HEK293 (cell line): ENCODE results near the gene TTC39A.

Experiments
- KLF1 ChIP-seq: fragments of 450-650 bp; formaldehyde crosslinking; IDR thresholded peaks from 2 replicates; pipeline ENCODE4 v1.5.1; 2016; ENCODE audit warnings: missing biosample characterization, missing genetic modification characterization
- ZNF112 ChIP-seq: fragments of 450-650 bp; formaldehyde crosslinking; IDR thresholded peaks from 2 replicates; pipeline ENCODE4 v1.5.0; 2017; ENCODE audit warnings: missing biosample characterization, missing genetic modification characterization
- ZNF146 ChIP-seq: fragments of 450-650 bp; formaldehyde crosslinking; IDR thresholded peaks from 2 replicates; pipeline ENCODE4 v1.5.1; 2016; ENCODE audit warnings: missing biosample characterization, missing genetic modification characterization
- ZNF175 ChIP-seq: fragments of 450-650 bp; formaldehyde crosslinking; IDR thresholded peaks from 2 replicates; pipeline ENCODE4 v1.5.1; 2016; ENCODE audit warnings: missing biosample characterization, missing genetic modification characterization
- ZNF211 ChIP-seq: fragments of 450-650 bp; formaldehyde crosslinking; IDR thresholded peaks from 2 replicates; pipeline ENCODE4 v1.5.1; 2016; ENCODE audit warnings: low read depth, missing biosample characterization, missing genetic modification characterization
- ZNF248 ChIP-seq: fragments of 450-650 bp; formaldehyde crosslinking; IDR thresholded peaks from 2 replicates; pipeline ENCODE4 v1.5.1; 2017; ENCODE audit warnings: missing biosample characterization, missing genetic modification characterization
- ZNF302 ChIP-seq: fragments of 450-650 bp; formaldehyde crosslinking; IDR thresholded peaks from 2 replicates; pipeline ENCODE4 v1.5.1; 2016; ENCODE audit warnings: missing biosample characterization, missing genetic modification characterization, low read depth
- ZNF521 ChIP-seq: fragments of 450-650 bp; formaldehyde crosslinking; IDR thresholded peaks from 2 replicates; pipeline ENCODE4 v1.5.1; 2017; ENCODE audit warnings: missing biosample characterization, mild to moderate bottlenecking, missing genetic modification characterization
- ZNF560 ChIP-seq: fragments of 450-650 bp; formaldehyde crosslinking; IDR thresholded peaks from 2 replicates; pipeline ENCODE4 v1.5.1; 2017; ENCODE audit warnings: missing biosample characterization, missing genetic modification characterization, borderline replicate concordance
- ZNF76 ChIP-seq: fragments of 450-650 bp; formaldehyde crosslinking; IDR thresholded peaks from 2 replicates; pipeline ENCODE4; 2016; ENCODE audit warnings: low read depth, missing biosample characterization, missing genetic modification characterization, borderline replicate concordance
- TF ChIP-seq, protein P1 (sequence below): fragments of 450-650 bp; formaldehyde crosslinking; IDR thresholded peaks from 2 replicates; pipeline ENCODE4 v1.5.1; 2016; ENCODE audit warnings: missing biosample characterization, missing genetic modification characterization, borderline replicate concordance
- TF ChIP-seq, protein P2 (sequence below): fragments of 450-650 bp; formaldehyde crosslinking; IDR thresholded peaks from 2 replicates; pipeline ENCODE4 v1.5.1; 2016; ENCODE audit warnings: missing biosample characterization, missing genetic modification characterization
- TF ChIP-seq, protein P3 (sequence below): fragments of 450-650 bp; formaldehyde crosslinking; conservative IDR thresholded peaks from 2 replicates; pipeline ENCODE4 v1.5.1; 2016; ENCODE audit warnings: low read depth, missing biosample characterization, missing genetic modification characterization
- TF ChIP-seq, protein P4 (sequence below): fragments of 450-650 bp; formaldehyde crosslinking; IDR thresholded peaks from 2 replicates; pipeline ENCODE4 v1.5.1; 2017; ENCODE audit warnings: missing biosample characterization, missing genetic modification characterization
- TF ChIP-seq, protein P5 (sequence below): fragments of 450-650 bp; formaldehyde crosslinking; IDR thresholded peaks from 2 replicates; pipeline ENCODE4 v1.5.1; 2016; ENCODE audit warnings: missing biosample characterization, missing genetic modification characterization, borderline replicate concordance
- TF ChIP-seq, protein P6 (sequence below): fragments of 450-650 bp; formaldehyde crosslinking; IDR thresholded peaks from 2 replicates; pipeline ENCODE4 v1.5.1; 2016; ENCODE audit warnings: missing biosample characterization, missing genetic modification characterization
- TF ChIP-seq, protein P7 (sequence below): fragments of 450-650 bp; formaldehyde crosslinking; IDR thresholded peaks from 2 replicates; pipeline ENCODE4 v1.5.1; 2016; ENCODE audit warnings: missing biosample characterization, missing genetic modification characterization, low read depth

The TTC39A gene

DNA sequence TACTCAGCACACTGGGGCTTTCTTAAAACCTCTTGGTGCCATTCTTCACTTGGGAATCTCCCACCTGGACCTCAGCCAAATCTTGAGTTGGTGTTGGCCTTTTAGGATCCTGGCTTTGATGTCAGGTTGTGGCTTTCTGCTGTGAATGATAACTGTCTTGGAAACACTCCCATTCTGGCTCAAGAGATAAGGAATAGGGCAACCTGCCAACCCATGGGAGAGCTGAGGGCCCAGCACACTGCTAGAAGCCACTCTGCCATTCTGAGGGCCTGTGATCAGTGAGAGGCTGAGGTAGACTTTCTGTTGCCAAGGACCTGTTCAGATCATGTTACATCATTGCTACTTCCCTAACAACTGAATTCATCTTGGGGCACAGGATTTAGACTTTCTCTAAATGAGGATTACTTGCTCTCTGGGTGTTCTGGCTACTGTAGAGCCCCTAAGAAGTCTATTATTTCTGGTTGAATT lies 45.8 kb downstream of the TTC39A start (continued):
- TF ChIP-seq, protein P1, sequence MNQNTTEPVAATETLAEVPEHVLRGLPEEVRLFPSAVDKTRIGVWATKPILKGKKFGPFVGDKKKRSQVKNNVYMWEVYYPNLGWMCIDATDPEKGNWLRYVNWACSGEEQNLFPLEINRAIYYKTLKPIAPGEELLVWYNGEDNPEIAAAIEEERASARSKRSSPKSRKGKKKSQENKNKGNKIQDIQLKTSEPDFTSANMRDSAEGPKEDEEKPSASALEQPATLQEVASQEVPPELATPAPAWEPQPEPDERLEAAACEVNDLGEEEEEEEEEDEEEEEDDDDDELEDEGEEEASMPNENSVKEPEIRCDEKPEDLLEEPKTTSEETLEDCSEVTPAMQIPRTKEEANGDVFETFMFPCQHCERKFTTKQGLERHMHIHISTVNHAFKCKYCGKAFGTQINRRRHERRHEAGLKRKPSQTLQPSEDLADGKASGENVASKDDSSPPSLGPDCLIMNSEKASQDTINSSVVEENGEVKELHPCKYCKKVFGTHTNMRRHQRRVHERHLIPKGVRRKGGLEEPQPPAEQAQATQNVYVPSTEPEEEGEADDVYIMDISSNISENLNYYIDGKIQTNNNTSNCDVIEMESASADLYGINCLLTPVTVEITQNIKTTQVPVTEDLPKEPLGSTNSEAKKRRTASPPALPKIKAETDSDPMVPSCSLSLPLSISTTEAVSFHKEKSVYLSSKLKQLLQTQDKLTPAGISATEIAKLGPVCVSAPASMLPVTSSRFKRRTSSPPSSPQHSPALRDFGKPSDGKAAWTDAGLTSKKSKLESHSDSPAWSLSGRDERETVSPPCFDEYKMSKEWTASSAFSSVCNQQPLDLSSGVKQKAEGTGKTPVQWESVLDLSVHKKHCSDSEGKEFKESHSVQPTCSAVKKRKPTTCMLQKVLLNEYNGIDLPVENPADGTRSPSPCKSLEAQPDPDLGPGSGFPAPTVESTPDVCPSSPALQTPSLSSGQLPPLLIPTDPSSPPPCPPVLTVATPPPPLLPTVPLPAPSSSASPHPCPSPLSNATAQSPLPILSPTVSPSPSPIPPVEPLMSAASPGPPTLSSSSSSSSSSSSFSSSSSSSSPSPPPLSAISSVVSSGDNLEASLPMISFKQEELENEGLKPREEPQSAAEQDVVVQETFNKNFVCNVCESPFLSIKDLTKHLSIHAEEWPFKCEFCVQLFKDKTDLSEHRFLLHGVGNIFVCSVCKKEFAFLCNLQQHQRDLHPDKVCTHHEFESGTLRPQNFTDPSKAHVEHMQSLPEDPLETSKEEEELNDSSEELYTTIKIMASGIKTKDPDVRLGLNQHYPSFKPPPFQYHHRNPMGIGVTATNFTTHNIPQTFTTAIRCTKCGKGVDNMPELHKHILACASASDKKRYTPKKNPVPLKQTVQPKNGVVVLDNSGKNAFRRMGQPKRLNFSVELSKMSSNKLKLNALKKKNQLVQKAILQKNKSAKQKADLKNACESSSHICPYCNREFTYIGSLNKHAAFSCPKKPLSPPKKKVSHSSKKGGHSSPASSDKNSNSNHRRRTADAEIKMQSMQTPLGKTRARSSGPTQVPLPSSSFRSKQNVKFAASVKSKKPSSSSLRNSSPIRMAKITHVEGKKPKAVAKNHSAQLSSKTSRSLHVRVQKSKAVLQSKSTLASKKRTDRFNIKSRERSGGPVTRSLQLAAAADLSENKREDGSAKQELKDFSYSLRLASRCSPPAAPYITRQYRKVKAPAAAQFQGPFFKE (tag by site-specific recombination): no peak
- no peak for TF ChIP-seq KLF1 (tag by site-specific recombination)
- TF ChIP-seq, protein P2, sequence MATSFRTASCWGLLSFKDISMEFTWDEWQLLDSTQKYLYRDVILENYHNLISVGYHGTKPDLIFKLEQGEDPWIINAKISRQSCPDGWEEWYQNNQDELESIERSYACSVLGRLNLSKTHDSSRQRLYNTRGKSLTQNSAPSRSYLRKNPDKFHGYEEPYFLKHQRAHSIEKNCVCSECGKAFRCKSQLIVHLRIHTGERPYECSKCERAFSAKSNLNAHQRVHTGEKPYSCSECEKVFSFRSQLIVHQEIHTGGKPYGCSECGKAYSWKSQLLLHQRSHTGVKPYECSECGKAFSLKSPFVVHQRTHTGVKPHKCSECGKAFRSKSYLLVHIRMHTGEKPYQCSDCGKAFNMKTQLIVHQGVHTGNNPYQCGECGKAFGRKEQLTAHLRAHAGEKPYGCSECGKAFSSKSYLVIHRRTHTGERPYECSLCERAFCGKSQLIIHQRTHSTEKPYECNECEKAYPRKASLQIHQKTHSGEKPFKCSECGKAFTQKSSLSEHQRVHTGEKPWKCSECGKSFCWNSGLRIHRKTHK: no peak
- no peak for TF ChIP-seq ZNF211 (tag by site-specific recombination)
- no peak for TF ChIP-seq ZNF248 (tag by site-specific recombination)
- TF ChIP-seq ZNF76: no peak
- no peak for TF ChIP-seq ZNF560 (tag by site-specific recombination)
- TF ChIP-seq ZNF175 (tag by site-specific recombination): no peak
- TF ChIP-seq ZNF521: no peak
- TF ChIP-seq, protein P3, sequence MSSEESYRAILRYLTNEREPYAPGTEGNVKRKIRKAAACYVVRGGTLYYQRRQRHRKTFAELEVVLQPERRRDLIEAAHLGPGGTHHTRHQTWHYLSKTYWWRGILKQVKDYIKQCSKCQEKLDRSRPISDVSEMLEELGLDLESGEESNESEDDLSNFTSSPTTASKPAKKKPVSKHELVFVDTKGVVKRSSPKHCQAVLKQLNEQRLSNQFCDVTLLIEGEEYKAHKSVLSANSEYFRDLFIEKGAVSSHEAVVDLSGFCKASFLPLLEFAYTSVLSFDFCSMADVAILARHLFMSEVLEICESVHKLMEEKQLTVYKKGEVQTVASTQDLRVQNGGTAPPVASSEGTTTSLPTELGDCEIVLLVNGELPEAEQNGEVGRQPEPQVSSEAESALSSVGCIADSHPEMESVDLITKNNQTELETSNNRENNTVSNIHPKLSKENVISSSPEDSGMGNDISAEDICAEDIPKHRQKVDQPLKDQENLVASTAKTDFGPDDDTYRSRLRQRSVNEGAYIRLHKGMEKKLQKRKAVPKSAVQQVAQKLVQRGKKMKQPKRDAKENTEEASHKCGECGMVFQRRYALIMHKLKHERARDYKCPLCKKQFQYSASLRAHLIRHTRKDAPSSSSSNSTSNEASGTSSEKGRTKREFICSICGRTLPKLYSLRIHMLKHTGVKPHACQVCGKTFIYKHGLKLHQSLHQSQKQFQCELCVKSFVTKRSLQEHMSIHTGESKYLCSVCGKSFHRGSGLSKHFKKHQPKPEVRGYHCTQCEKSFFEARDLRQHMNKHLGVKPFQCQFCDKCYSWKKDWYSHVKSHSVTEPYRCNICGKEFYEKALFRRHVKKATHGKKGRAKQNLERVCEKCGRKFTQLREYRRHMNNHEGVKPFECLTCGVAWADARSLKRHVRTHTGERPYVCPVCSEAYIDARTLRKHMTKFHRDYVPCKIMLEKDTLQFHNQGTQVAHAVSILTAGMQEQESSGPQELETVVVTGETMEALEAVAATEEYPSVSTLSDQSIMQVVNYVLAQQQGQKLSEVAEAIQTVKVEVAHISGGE (tag by site-specific recombination): no peak
- TF ChIP-seq, protein P4, sequence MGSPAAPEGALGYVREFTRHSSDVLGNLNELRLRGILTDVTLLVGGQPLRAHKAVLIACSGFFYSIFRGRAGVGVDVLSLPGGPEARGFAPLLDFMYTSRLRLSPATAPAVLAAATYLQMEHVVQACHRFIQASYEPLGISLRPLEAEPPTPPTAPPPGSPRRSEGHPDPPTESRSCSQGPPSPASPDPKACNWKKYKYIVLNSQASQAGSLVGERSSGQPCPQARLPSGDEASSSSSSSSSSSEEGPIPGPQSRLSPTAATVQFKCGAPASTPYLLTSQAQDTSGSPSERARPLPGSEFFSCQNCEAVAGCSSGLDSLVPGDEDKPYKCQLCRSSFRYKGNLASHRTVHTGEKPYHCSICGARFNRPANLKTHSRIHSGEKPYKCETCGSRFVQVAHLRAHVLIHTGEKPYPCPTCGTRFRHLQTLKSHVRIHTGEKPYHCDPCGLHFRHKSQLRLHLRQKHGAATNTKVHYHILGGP (tag by site-specific recombination): peak; percentile 70; the same call in 1 of the 2 replicates
- TF ChIP-seq, protein P5, sequence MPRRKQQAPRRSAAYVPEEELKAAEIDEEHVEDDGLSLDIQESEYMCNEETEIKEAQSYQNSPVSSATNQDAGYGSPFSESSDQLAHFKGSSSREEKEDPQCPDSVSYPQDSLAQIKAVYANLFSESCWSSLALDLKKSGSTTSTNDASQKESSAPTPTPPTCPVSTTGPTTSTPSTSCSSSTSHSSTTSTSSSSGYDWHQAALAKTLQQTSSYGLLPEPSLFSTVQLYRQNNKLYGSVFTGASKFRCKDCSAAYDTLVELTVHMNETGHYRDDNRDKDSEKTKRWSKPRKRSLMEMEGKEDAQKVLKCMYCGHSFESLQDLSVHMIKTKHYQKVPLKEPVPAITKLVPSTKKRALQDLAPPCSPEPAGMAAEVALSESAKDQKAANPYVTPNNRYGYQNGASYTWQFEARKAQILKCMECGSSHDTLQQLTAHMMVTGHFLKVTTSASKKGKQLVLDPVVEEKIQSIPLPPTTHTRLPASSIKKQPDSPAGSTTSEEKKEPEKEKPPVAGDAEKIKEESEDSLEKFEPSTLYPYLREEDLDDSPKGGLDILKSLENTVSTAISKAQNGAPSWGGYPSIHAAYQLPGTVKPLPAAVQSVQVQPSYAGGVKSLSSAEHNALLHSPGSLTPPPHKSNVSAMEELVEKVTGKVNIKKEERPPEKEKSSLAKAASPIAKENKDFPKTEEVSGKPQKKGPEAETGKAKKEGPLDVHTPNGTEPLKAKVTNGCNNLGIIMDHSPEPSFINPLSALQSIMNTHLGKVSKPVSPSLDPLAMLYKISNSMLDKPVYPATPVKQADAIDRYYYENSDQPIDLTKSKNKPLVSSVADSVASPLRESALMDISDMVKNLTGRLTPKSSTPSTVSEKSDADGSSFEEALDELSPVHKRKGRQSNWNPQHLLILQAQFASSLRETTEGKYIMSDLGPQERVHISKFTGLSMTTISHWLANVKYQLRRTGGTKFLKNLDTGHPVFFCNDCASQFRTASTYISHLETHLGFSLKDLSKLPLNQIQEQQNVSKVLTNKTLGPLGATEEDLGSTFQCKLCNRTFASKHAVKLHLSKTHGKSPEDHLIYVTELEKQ (tag by site-specific recombination): peak; percentile 75; the same call in 1 of the 2 replicates
- TF ChIP-seq, protein P6, sequence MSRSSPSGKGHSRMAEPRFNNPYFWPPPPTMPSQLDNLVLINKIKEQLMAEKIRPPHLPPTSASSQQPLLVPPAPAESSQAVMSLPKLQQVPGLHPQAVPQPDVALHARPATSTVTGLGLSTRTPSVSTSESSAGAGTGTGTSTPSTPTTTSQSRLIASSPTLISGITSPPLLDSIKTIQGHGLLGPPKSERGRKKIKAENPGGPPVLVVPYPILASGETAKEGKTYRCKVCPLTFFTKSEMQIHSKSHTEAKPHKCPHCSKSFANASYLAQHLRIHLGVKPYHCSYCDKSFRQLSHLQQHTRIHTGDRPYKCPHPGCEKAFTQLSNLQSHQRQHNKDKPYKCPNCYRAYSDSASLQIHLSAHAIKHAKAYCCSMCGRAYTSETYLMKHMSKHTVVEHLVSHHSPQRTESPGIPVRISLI (tag by site-specific recombination): no peak
- no peak for TF ChIP-seq ZNF146 (tag by site-specific recombination)
- TF ChIP-seq, protein P7, sequence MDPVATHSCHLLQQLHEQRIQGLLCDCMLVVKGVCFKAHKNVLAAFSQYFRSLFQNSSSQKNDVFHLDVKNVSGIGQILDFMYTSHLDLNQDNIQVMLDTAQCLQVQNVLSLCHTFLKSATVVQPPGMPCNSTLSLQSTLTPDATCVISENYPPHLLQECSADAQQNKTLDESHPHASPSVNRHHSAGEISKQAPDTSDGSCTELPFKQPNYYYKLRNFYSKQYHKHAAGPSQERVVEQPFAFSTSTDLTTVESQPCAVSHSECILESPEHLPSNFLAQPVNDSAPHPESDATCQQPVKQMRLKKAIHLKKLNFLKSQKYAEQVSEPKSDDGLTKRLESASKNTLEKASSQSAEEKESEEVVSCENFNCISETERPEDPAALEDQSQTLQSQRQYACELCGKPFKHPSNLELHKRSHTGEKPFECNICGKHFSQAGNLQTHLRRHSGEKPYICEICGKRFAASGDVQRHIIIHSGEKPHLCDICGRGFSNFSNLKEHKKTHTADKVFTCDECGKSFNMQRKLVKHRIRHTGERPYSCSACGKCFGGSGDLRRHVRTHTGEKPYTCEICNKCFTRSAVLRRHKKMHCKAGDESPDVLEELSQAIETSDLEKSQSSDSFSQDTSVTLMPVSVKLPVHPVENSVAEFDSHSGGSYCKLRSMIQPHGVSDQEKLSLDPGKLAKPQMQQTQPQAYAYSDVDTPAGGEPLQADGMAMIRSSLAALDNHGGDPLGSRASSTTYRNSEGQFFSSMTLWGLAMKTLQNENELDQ (tag by site-specific recombination): no peak
- TF ChIP-seq ZNF112: no peak
- no peak for TF ChIP-seq ZNF302
